ENCODE data around the gene CLMN. TPM values are rescaled to one million over a fixed set of nuclear protein-coding genes. Genes with fewer than 3 reads are reported as not detected.

CLMN gene
- total and polyA plus RNA-seq, 2 donors (not counting 1 experiment from before 2014, with no cell fraction given), result 9.6 to 51.5 TPM

GRCh38 chr14:95274874-95275273 is 44.8 kb downstream of the CLMN start:
- Mint-ChIP-seq H3K27me3 (no peaks in the 10 kb centered on the region), H3K4me1 (peaks cover 11% of the 10 kb centered on the region), H3K27ac (no peak overlapping the region), H3K4me3 (no peak overlapping the region), H3K9me3 (ENCODE audit: insufficient read depth) (no peaks in the 10 kb centered on the region)
- no peak for ATAC-seq (ENCODE audit: low read depth)
- H3K9ac ChIP-seq (ENCODE audit: low read length), result no peak overlapping the region
- TF ChIP-seq CTCF (IDR thresholded peaks at IDR 0.05) (no peak), EZH2 (IDR thresholded peaks at IDR 0.05; ENCODE audit: borderline replicate concordance, insufficient read depth, low read depth, low read length, poor library complexity, severe bottlenecking) (no peak)
- no peaks in the 10 kb centered on the region for H3K9me3 ChIP-seq (ENCODE audit: control extremely low read depth in 1 of 3, control insufficient read depth in 2 of 3, insufficient read depth in 1 of 3, low read length in 2 of 3)
- no peak overlapping the region for H2AFZ ChIP-seq (ENCODE audit: insufficient read depth, low read depth, low read length, poor library complexity, severe bottlenecking)
- H4K20me1 ChIP-seq (ENCODE audit: control insufficient read depth, insufficient read depth, low read length, poor library complexity, severe bottlenecking), result no peaks in the 10 kb centered on the region
- H3K4me3 ChIP-seq (ENCODE audit: control extremely low read depth in 1 of 5, extremely low read depth in 1 of 5, insufficient read depth in 1 of 5, low read depth in 2 of 5, low read length in 4 of 5), result no peak overlapping the region
- intact Hi-C loops (cut with micrococcal nuclease), result no loop called here
- ChIA-PET CTCF (interaction anchor here (0.7 kb wide), 1 partner anchor 9 kb away, joined by 3 read pairs; no protein-coding TSS in a partner anchor), POLR2A (no interaction called here)
- peaks cover 9% of the 10 kb centered on the region for H3K79me2 ChIP-seq (ENCODE audit: control insufficient read depth, insufficient read depth, low read length)
- no peak for DNase-seq
- 100% methylated on average over 1 of the region's 6 CpGs for WGBS (ENCODE audit: insufficient coverage)
- peaks cover 0 to 6% of the 10 kb centered on the region in 2 donors for H3K4me1 ChIP-seq (ENCODE audit: control insufficient read depth in 2 of 2, insufficient read depth in 2 of 2, low read length in 2 of 2)
- H3K4me2 ChIP-seq (replicated peaks; ENCODE audit: low read depth, low read length, poor library complexity, severe bottlenecking), result no peak overlapping the region
- H3K36me3 ChIP-seq (replicated peaks in 1 of 2; ENCODE audit: control extremely low read depth in 1 of 2, control insufficient read depth in 1 of 2, extremely low read depth in 1 of 2, insufficient read depth in 2 of 2, low read length in 1 of 2), result no peaks in the 10 kb centered on the region
- H3K27ac ChIP-seq (ENCODE audit: low read length in 2 of 2), result no peak overlapping the region
- H3K27me3 ChIP-seq (replicated peaks in 1 of 4; ENCODE audit: control extremely low read depth in 1 of 4, control insufficient read depth in 3 of 4, insufficient read depth in 4 of 4, low read length in 3 of 4), result no peaks in the 10 kb centered on the region

GRCh38 chr14:95274279-95274678 is 45.4 kb downstream of the CLMN start:
- H3K27ac ChIP-seq (ENCODE audit: low read length in 2 of 2), result no peak overlapping the region
- DNase-seq (no peak), ATAC-seq (ENCODE audit: low read depth) (no peak)
- H3K9ac ChIP-seq (ENCODE audit: low read length), result no peak overlapping the region
- no peak overlapping the region for H3K4me3 ChIP-seq (ENCODE audit: control extremely low read depth in 1 of 5, extremely low read depth in 1 of 5, insufficient read depth in 1 of 5, low read depth in 2 of 5, low read length in 4 of 5)
- no peak overlapping the region for H3K4me3 Mint-ChIP-seq
- no peak overlapping the region for H3K27ac Mint-ChIP-seq
- ChIA-PET CTCF (interaction anchor here (0.7 kb wide), 1 partner anchor 8 kb away, joined by 3 read pairs; no protein-coding TSS in a partner anchor), POLR2A (no interaction called here)
- no peaks in the 10 kb centered on the region for H3K36me3 ChIP-seq (replicated peaks in 1 of 2; ENCODE audit: control extremely low read depth in 1 of 2, control insufficient read depth in 1 of 2, extremely low read depth in 1 of 2, insufficient read depth in 2 of 2, low read length in 1 of 2)
- peaks cover 14% of the 10 kb centered on the region for H3K4me1 Mint-ChIP-seq
- H3K9me3 Mint-ChIP-seq (ENCODE audit: insufficient read depth), result no peaks in the 10 kb centered on the region
- intact Hi-C loops (cut with micrococcal nuclease), result no loop called here
- no peaks in the 10 kb centered on the region for H4K20me1 ChIP-seq (ENCODE audit: control insufficient read depth, insufficient read depth, low read length, poor library complexity, severe bottlenecking)
- WGBS (ENCODE audit: insufficient coverage), result 95% methylated on average over 6 of the region's 7 CpGs
- no peaks in the 10 kb centered on the region for H3K27me3 Mint-ChIP-seq
- no peak overlapping the region for H2AFZ ChIP-seq (ENCODE audit: insufficient read depth, low read depth, low read length, poor library complexity, severe bottlenecking)
- H3K9me3 ChIP-seq (ENCODE audit: control extremely low read depth in 1 of 3, control insufficient read depth in 2 of 3, insufficient read depth in 1 of 3, low read length in 2 of 3), result no peaks in the 10 kb centered on the region
- peaks cover 14% of the 10 kb centered on the region for H3K79me2 ChIP-seq (ENCODE audit: control insufficient read depth, insufficient read depth, low read length)
- H3K27me3 ChIP-seq (replicated peaks in 1 of 4; ENCODE audit: control extremely low read depth in 1 of 4, control insufficient read depth in 3 of 4, insufficient read depth in 4 of 4, low read length in 3 of 4), result no peaks in the 10 kb centered on the region
- no peak overlapping the region for H3K4me2 ChIP-seq (replicated peaks; ENCODE audit: low read depth, low read length, poor library complexity, severe bottlenecking)
- peaks cover 0 to 7% of the 10 kb centered on the region in 2 donors for H3K4me1 ChIP-seq (ENCODE audit: control insufficient read depth in 2 of 2, insufficient read depth in 2 of 2, low read length in 2 of 2)
- TF ChIP-seq EZH2 (IDR thresholded peaks at IDR 0.05; ENCODE audit: borderline replicate concordance, insufficient read depth, low read depth, low read length, poor library complexity, severe bottlenecking), result no peak
- TF ChIP-seq CTCF (IDR thresholded peaks at IDR 0.05), result no peak
